HEK293 (cell line): ENCODE data around the gene BOD1.

ENCODE experiments used
- CTCF ChIA-PET: fragments of 350-600 bp; formaldehyde crosslinking; extraction: SDS; loops from one replicate; lab custom pipeline; 2021; ENCODE audit warnings: antibody characterized with exemption; lab: Yijun Ruan, JAX
- POLR2A ChIA-PET: fragments of 300-600 bp; formaldehyde crosslinking; extraction: SDS; loops from one replicate; lab custom pipeline; 2020; ENCODE audit warnings: antibody characterized with exemption, inconsistent platforms; lab: Yijun Ruan, JAX
- H3K27ac ChIP-seq: fragments of 200-500 bp; sonication (Bioruptor generic); 2 replicates; pipeline ENCODE4 v1.5.1; 2014; ENCODE audit warnings: low read depth, low read length, control low read depth, inconsistent platforms; ENCODE audit errors: extremely low read depth
- H3K36me3 ChIP-seq, 2 experiments: fragments of 200-500 bp in 1 of 2; sonication (Bioruptor generic) in 1 of 2; 1 replicate in 1 of 2; 2 replicates in 1 of 2; pipeline ENCODE4 v1.5.1; 2014 to 2017; ENCODE audit warnings: inconsistent platforms in 2 of 2, low read length in 2 of 2; ENCODE audit not compliant: control insufficient read depth in 2 of 2, insufficient read depth in 1 of 2
- H3K4me1 ChIP-seq: fragments of 200-500 bp; sonication (Bioruptor generic); 2 replicates; pipeline ENCODE4 v1.5.1; 2014; ENCODE audit warnings: mild to moderate bottlenecking, low read length, inconsistent platforms; ENCODE audit not compliant: control insufficient read depth, insufficient read depth
- H3K4me3 ChIP-seq: 2 replicates; pipeline ENCODE4 v1.5.1; 2011; ENCODE audit warnings: low read depth, mild to moderate bottlenecking, control low read depth, low read length, moderate library complexity
- H3K9me3 ChIP-seq: fragments of 200-500 bp; sonication (Bioruptor generic); 2 replicates; pipeline ENCODE4 v1.5.1; 2014; ENCODE audit warnings: low read depth, low read length, inconsistent platforms; ENCODE audit not compliant: control insufficient read depth, insufficient read depth
- EGR2 ChIP-seq: fragments of 450-650 bp; formaldehyde crosslinking; IDR thresholded peaks from 2 replicates; pipeline ENCODE4 v1.5.1; 2016; ENCODE audit warnings: low read depth, missing biosample characterization, missing genetic modification characterization
- GLI4 ChIP-seq: fragments of 450-650 bp; formaldehyde crosslinking; IDR thresholded peaks from 2 replicates; pipeline ENCODE4 v1.5.1; 2016; ENCODE audit warnings: missing biosample characterization, missing genetic modification characterization
- KLF10 ChIP-seq: fragments of 450-650 bp; IDR thresholded peaks from 2 replicates; pipeline ENCODE4 v1.5.1; 2018; ENCODE audit warnings: missing biosample characterization, mild to moderate bottlenecking, missing genetic modification characterization
- SALL2 ChIP-seq: fragments of 450-650 bp; formaldehyde crosslinking; IDR thresholded peaks from 2 replicates; pipeline ENCODE4 v1.5.0; 2017; ENCODE audit warnings: missing biosample characterization, mild to moderate bottlenecking, missing genetic modification characterization, borderline replicate concordance
- SP2 ChIP-seq: fragments of 450-650 bp; formaldehyde crosslinking; IDR thresholded peaks from 2 replicates; pipeline ENCODE4 v1.5.1; 2016; ENCODE audit warnings: missing biosample characterization, missing genetic modification characterization
- ZEB2 ChIP-seq: fragments of 450-650 bp; formaldehyde crosslinking; IDR thresholded peaks from 2 replicates; pipeline ENCODE4 v1.5.1; 2016; ENCODE audit warnings: missing biosample characterization, missing genetic modification characterization
- ZFP37 ChIP-seq: fragments of 450-650 bp; formaldehyde crosslinking; IDR thresholded peaks from 2 replicates; pipeline ENCODE4 v1.5.1; 2016; ENCODE audit warnings: missing biosample characterization, missing genetic modification characterization
- ZNF112 ChIP-seq: fragments of 450-650 bp; formaldehyde crosslinking; IDR thresholded peaks from 2 replicates; pipeline ENCODE4 v1.5.0; 2017; ENCODE audit warnings: missing biosample characterization, missing genetic modification characterization
- ZNF19 ChIP-seq: fragments of 450-650 bp; formaldehyde crosslinking; IDR thresholded peaks from 2 replicates; pipeline ENCODE4; 2016; ENCODE audit warnings: missing biosample characterization, missing genetic modification characterization, low read depth
- ZNF266 ChIP-seq: fragments of 450-650 bp; formaldehyde crosslinking; IDR thresholded peaks from 2 replicates; pipeline ENCODE4 v1.5.1; 2016; ENCODE audit warnings: missing biosample characterization, missing genetic modification characterization, low read depth
- ZNF274 ChIP-seq, 2 experiments: fragments of 200-500 bp in 1 of 2; fragments of 450-650 bp in 1 of 2; sonication (Bioruptor generic) in 1 of 2; formaldehyde crosslinking in 1 of 2; IDR thresholded peaks; 2 replicates each; pipeline versions ENCODE4 v1.5.1 to v1.6.1; 2014 to 2016; ENCODE audit warnings: borderline replicate concordance in 1 of 2, inconsistent platforms in 1 of 2, low read length in 1 of 2, missing biosample characterization in 1 of 2, missing genetic modification characterization in 1 of 2
- ZNF404 ChIP-seq: fragments of 450-650 bp; formaldehyde crosslinking; IDR thresholded peaks from 2 replicates; pipeline ENCODE4 v1.5.1; 2017; ENCODE audit warnings: missing biosample characterization, missing genetic modification characterization
- ZNF510 ChIP-seq: fragments of 450-650 bp; formaldehyde crosslinking; IDR thresholded peaks from 2 replicates; pipeline ENCODE4 v1.5.1; 2018; ENCODE audit warnings: mild to moderate bottlenecking, missing genetic modification characterization, missing biosample characterization; ENCODE audit not compliant: insufficient replicate concordance
- ZNF514 ChIP-seq: fragments of 450-650 bp; formaldehyde crosslinking; IDR thresholded peaks from 2 replicates; pipeline ENCODE4 v1.5.1; 2016; ENCODE audit warnings: missing biosample characterization, missing genetic modification characterization
- ZNF596 ChIP-seq: fragments of 450-650 bp; IDR thresholded peaks from 2 replicates; pipeline ENCODE4 v1.5.0; 2018; ENCODE audit warnings: missing biosample characterization, mild to moderate bottlenecking, missing genetic modification characterization, moderate library complexity
- ZNF610 ChIP-seq: fragments of 450-650 bp; formaldehyde crosslinking; IDR thresholded peaks from 2 replicates; pipeline ENCODE4 v1.5.1; 2016; ENCODE audit warnings: missing biosample characterization, missing genetic modification characterization, borderline replicate concordance
- ZNF704 ChIP-seq: fragments of 450-650 bp; formaldehyde crosslinking; IDR thresholded peaks from 2 replicates; pipeline ENCODE4 v1.5.1; 2016; ENCODE audit warnings: missing biosample characterization, missing genetic modification characterization
- ZNF776 ChIP-seq: fragments of 450-650 bp; formaldehyde crosslinking; IDR thresholded peaks from 2 replicates; pipeline ENCODE4 v1.5.0; 2017; ENCODE audit warnings: missing biosample characterization, missing genetic modification characterization, borderline replicate concordance
- ZNF785 ChIP-seq: fragments of 450-650 bp; formaldehyde crosslinking; IDR thresholded peaks from 2 replicates; pipeline ENCODE4 v1.5.1; 2016; ENCODE audit warnings: missing biosample characterization, missing genetic modification characterization
- ZNF792 ChIP-seq: fragments of 450-650 bp; formaldehyde crosslinking; IDR thresholded peaks from 2 replicates; pipeline ENCODE4 v1.5.1; 2016; ENCODE audit warnings: missing biosample characterization, missing genetic modification characterization
- ZXDB ChIP-seq: fragments of 450-650 bp; formaldehyde crosslinking; IDR thresholded peaks from 2 replicates; pipeline ENCODE4 v1.5.1; 2016; ENCODE audit warnings: missing biosample characterization, missing genetic modification characterization
- TF ChIP-seq, protein P1 (sequence below): fragments of 450-650 bp; formaldehyde crosslinking; IDR thresholded peaks from 2 replicates; pipeline ENCODE4 v1.5.1; 2016; ENCODE audit warnings: missing biosample characterization, missing genetic modification characterization
- TF ChIP-seq, protein P2 (sequence below): fragments of 450-650 bp; formaldehyde crosslinking; IDR thresholded peaks from 2 replicates; pipeline ENCODE4 v1.5.1; 2016; ENCODE audit warnings: missing biosample characterization, missing genetic modification characterization
- TF ChIP-seq, protein P3 (sequence below): fragments of 450-650 bp; IDR thresholded peaks from 2 replicates; pipeline ENCODE4 v1.5.1; 2018; ENCODE audit warnings: missing biosample characterization, missing genetic modification characterization
- TF ChIP-seq, protein P4 (sequence below): fragments of 450-650 bp; formaldehyde crosslinking; IDR thresholded peaks from 2 replicates; pipeline ENCODE4 v1.5.1; 2016; ENCODE audit warnings: missing biosample characterization, missing genetic modification characterization

BOD1 gene

DNA sequence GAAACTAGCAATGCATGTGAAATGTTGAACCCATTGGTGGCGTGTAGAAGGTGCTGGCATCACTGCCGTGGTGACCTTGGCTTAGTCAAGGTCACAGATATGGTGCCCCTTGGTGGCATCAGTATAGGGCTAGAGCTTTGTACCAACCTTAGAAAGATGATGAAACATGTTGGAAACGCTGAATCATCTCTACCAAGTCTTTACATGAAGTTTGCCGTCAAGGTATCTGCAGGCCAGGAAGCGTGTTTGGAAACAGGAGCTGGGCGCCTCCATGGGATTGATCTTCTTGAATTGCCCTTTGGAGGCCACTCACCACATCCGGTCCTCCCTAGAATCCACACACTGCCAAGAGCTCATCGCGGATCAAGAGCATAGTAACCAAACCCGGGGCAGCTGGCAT, 16.9 kb upstream of the BOD1 start (continued):
- TF ChIP-seq ZNF266 (tag by site-specific recombination) (no peak), ZXDB (tag by site-specific recombination) (no peak), GLI4 (tag by site-specific recombination) (no peak), ZNF274 (IDR thresholded peaks at IDR 0.05; ENCODE audit: low read length) (no peak), ZNF274 (tag by site-specific recombination; IDR thresholded peaks at IDR 0.05; ENCODE audit: borderline replicate concordance) (no peak), ZNF792 (tag by site-specific recombination) (no peak), ZNF776 (no peak), ZNF596 (tag by site-specific recombination) (no peak), ZNF514 (no peak), ZEB2 (no peak)
- TF ChIP-seq, protein P1, sequence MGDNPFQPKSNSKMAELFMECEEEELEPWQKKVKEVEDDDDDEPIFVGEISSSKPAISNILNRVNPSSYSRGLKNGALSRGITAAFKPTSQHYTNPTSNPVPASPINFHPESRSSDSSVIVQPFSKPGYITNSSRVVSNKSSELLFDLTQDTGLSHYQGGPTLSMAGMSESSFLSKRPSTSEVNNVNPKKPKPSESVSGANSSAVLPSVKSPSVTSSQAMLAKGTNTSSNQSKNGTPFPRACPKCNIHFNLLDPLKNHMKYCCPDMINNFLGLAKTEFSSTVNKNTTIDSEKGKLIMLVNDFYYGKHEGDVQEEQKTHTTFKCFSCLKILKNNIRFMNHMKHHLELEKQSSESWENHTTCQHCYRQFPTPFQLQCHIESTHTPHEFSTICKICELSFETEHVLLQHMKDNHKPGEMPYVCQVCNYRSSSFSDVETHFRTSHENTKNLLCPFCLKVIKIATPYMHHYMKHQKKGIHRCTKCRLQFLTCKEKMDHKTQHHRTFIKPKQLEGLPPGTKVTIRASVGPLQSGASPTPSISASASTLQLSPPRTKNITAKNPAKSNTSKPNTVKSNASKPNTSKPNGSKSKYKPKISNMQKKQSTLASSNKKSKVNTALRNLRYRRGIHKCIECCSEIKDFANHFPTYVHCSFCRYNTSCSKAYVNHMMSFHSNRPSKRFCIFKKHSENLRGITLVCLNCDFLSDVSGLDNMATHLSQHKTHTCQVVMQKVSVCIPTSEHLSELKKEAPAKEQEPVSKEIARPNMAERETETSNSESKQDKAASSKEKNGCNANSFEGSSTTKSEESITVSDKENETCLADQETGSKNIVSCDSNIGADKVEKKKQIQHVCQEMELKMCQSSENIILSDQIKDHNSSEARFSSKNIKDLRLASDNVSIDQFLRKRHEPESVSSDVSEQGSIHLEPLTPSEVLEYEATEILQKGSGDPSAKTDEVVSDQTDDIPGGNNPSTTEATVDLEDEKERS = no peak
- TF ChIP-seq, protein P2, sequence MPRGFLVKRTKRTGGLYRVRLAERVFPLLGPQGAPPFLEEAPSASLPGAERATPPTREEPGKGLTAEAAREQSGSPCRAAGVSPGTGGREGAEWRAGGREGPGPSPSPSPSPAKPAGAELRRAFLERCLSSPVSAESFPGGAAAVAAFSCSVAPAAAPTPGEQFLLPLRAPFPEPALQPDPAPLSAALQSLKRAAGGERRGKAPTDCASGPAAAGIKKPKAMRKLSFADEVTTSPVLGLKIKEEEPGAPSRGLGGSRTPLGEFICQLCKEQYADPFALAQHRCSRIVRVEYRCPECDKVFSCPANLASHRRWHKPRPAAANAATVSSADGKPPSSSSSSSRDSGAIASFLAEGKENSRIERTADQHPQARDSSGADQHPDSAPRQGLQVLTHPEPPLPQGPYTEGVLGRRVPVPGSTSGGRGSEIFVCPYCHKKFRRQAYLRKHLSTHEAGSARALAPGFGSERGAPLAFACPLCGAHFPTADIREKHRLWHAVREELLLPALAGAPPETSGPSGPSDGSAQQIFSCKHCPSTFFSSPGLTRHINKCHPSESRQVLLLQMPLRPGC (tag by site-specific recombination) = no peak

DNA sequence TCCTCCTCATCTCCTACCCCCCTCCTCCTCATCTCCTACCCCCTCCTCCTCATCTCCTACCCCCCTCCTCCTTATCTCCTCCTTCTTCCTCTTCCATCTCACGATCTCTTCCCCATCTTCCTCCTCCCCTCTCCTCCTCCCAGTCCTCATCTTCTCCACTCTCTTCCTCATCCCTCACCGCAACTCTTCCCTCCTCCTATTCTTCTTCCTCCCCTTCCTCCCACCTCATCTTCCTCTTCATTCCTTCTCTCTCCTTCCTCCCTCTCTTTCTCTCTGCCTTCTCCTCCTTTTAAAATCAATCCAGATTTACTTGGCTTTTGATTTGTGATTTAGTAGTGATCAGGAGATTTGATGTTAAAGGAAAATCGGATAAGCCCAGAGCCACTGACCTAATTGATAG, 15.0 kb upstream of the BOD1 start:
- no peak for TF ChIP-seq ZNF510 (tag by site-specific recombination)
- TF ChIP-seq EGR2 (tag by site-specific recombination) = peak; percentile 60; the same call in 1 of the 2 replicates
- TF ChIP-seq, protein P3, sequence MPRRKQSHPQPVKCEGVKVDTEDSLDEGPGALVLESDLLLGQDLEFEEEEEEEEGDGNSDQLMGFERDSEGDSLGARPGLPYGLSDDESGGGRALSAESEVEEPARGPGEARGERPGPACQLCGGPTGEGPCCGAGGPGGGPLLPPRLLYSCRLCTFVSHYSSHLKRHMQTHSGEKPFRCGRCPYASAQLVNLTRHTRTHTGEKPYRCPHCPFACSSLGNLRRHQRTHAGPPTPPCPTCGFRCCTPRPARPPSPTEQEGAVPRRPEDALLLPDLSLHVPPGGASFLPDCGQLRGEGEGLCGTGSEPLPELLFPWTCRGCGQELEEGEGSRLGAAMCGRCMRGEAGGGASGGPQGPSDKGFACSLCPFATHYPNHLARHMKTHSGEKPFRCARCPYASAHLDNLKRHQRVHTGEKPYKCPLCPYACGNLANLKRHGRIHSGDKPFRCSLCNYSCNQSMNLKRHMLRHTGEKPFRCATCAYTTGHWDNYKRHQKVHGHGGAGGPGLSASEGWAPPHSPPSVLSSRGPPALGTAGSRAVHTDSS (tag by site-specific recombination) = peak; percentile 56; the same call in 1 of the 2 replicates
- no peak for TF ChIP-seq SALL2 (tag by site-specific recombination)
- POLR2A ChIA-PET = no interaction called here
- Histone ChIP-seq H3K4me1 (no peaks in the 10 kb centered on the region), H3K4me3 (no peak overlapping the region), H3K27ac (no peak overlapping the region), H3K36me3 (no peaks in the 10 kb centered on the region), H3K9me3 (no peaks in the 10 kb centered on the region)
- CTCF ChIA-PET = interaction anchor here (0.6 kb wide), 1 partner anchor 342 kb away, joined by 6 read pairs; no protein-coding TSS in a partner anchor

GRCh38 chr5:173630724-173631365, 14.4 kb upstream of the BOD1 start:
- ChIA-PET CTCF (interaction anchor here (0.6 to 1.5 kb wide), 6 partner anchors 12 to 342 kb away, joined by 3 to 6 read pairs (median 4); no protein-coding TSS in a partner anchor), POLR2A (no interaction called here)
- Histone ChIP-seq H3K27ac (no peak overlapping the region), H3K4me3 (no peak overlapping the region), H3K36me3 (no peaks in the 10 kb centered on the region), H3K9me3 (no peaks in the 10 kb centered on the region), H3K4me1 (no peaks in the 10 kb centered on the region)
- TF ChIP-seq SP2 (no peak), ZXDB (tag by site-specific recombination) (no peak), ZNF19 (tag by site-specific recombination) (no peak), KLF10 (tag by site-specific recombination) (no peak), ZNF404 (tag by site-specific recombination) (no peak), ZNF610 (tag by site-specific recombination) (no peak), ZNF785 (tag by site-specific recombination) (no peak), ZNF704 (tag by site-specific recombination) (no peak), ZNF596 (tag by site-specific recombination) (no peak), ZFP37 (tag by site-specific recombination) (no peak), ZNF792 (tag by site-specific recombination) (no peak), ZNF112 (tag by site-specific recombination) (no peak)
- TF ChIP-seq, protein P4, sequence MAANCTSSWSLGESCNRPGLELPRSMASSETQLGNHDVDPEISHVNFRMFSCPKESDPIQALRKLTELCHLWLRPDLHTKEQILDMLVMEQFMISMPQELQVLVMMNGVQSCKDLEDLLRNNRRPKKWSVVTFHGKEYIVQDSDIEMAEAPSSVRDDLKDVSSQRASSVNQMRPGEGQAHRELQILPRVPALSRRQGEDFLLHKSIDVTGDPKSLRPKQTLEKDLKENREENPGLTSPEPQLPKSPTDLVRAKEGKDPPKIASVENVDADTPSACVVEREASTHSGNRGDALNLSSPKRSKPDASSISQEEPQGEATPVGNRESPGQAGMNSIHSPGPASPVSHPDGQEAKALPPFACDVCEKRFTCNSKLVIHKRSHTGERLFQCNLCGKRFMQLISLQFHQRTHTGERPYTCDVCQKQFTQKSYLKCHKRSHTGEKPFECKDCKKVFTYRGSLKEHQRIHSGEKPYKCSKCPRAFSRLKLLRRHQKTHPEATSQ = no peak
